ENCODE results near the gene OR1B1.
"Not testable (repeated sequence)": the region's sequence is repeated elsewhere in the genome, so short reads cannot be mapped to it uniquely, and the experiment has no call there.

Gene OR1B1

DNA sequence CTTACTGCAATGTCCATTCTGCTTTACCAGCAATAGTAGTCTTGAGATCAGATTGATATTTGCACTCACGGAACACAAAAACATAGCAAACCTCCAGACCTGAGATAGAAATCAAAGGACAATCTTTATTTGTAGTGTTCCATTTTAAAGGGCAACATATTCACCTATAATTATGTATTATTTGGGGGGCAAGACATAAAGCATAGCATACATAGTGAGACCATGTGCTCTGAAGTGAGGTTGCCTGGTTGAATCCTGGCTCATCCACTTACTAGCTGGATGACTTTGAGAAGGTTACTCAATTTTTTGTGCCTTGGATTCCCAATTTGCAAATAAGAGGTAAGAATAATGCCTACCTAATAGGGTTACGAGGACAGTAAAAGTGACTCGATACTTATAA is at the start of gene OR1B1:
OR1B1 (minus strand) TSS at position 101 of the 400 bp plus-strand sequence.
- no peaks in the 10 kb centered on the region for H3K27me3 ChIP-seq (ENCODE audit: control insufficient read depth, insufficient read depth, low read length)
- no peaks in the 10 kb centered on the region for H3K4me1 ChIP-seq (ENCODE audit: control insufficient read depth, insufficient read depth, low read length)
- no peak within 1 kb of the TSS for H3K4me3 ChIP-seq (ENCODE audit: low read length)
- no peaks in the 10 kb centered on the region for H3K36me3 ChIP-seq (ENCODE audit: control insufficient read depth, insufficient read depth, low read length)
- no peak within 1 kb of the TSS for H3K9ac ChIP-seq (ENCODE audit: low read length)
- no peak within 1 kb of the TSS for H3K27ac ChIP-seq (ENCODE audit: low read depth, low read length)

DNA sequence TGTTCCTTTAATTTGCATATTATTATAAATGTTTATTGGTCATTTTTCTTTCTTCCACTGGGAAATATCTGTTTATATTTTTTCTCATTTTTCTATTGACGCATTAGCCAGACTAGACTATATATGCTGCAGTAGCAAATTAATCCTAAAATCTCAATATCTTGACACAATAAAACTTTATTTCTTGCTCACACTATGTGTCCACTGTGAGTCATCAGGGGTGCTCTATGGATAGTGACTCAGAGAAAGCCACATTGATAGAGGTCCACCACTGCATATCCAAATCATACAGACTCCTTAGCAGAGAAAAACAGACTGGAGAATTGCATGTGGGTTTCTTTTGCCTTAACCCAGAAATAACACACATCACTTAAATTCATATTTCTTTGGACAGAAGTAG is 38.3 kb upstream of the OR1B1 start:
- no peak overlapping the region for H3K9ac ChIP-seq (ENCODE audit: low read length)
- H3K4me1 ChIP-seq (ENCODE audit: control insufficient read depth, insufficient read depth, low read length) = no peaks in the 10 kb centered on the region
- H3K4me3 ChIP-seq (ENCODE audit: low read length) = no peak overlapping the region
- H3K36me3 ChIP-seq (ENCODE audit: control insufficient read depth, insufficient read depth, low read length) = no peaks in the 10 kb centered on the region
- H3K27me3 ChIP-seq (ENCODE audit: control insufficient read depth, insufficient read depth, low read length) = no peaks in the 10 kb centered on the region
- H3K27ac ChIP-seq (ENCODE audit: low read depth, low read length) = no peak overlapping the region

DNA sequence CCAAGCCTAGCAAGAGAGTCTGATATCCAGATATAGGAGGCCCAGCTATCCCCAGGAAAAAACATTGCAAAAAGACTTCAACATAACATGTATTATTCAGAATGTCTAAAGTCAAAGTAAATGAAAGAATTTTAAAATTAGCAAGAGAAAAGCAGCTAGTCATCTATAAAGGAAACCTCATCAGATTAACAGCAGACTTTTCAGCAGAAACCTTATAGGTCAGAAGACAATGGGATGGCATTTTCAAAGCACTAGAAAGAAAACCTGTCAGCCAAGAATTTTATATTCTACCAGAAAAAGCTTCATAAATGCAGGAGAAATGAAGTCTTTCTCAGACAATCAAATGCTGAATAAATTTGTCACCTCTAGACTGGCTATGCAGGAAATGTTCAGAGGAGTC is 27.4 kb upstream of the OR1B1 start:
- Histone ChIP-seq H3K9ac (ENCODE audit: low read length) (no peak overlapping the region), H3K4me3 (ENCODE audit: low read length) (no peak overlapping the region), H3K4me1 (ENCODE audit: control insufficient read depth, insufficient read depth, low read length) (no peaks in the 10 kb centered on the region), H3K27me3 (ENCODE audit: control insufficient read depth, insufficient read depth, low read length) (no peaks in the 10 kb centered on the region), H3K27ac (ENCODE audit: low read depth, low read length) (no peak overlapping the region), H3K36me3 (ENCODE audit: control insufficient read depth, insufficient read depth, low read length) (no peaks in the 10 kb centered on the region)

GRCh38 chr9:122672481-122672880 is 15.1 kb upstream of the OR1B1 start:
- no peaks in the 10 kb centered on the region for H3K36me3 ChIP-seq (ENCODE audit: control insufficient read depth, insufficient read depth, low read length)
- no peak overlapping the region for H3K27ac ChIP-seq (ENCODE audit: low read depth, low read length)
- no peak overlapping the region for H3K9ac ChIP-seq (ENCODE audit: low read length)
- H3K4me1 ChIP-seq (ENCODE audit: control insufficient read depth, insufficient read depth, low read length) = no peaks in the 10 kb centered on the region
- no peaks in the 10 kb centered on the region for H3K27me3 ChIP-seq (ENCODE audit: control insufficient read depth, insufficient read depth, low read length)
- H3K4me3 ChIP-seq (ENCODE audit: low read length) = no peak overlapping the region

DNA sequence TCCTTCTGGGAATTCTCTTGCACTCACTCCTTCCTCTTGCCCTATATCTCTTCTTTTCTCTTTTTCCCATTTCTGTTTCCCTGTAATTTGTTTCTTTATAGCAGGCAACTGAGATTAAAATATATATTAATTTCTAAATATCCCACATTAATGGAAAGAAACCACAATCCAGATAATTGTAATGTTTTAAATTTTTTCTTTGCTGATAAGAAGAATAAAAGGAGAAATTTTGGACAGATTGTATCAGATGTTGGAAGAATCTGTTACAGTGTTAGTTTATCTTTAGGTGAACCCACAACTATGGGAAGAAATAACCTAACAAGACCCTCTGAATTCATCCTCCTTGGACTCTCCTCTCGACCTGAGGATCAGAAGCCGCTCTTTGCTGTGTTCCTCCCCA is 4.0 kb upstream of the OR1B1 start, which contains the start of gene OR1L1:
OR1L1 (plus strand) TSS at position 301 of the 400 bp plus-strand sequence; CDS start at position 301, 0 bp downstream.
- H3K4me1 ChIP-seq (ENCODE audit: control insufficient read depth, insufficient read depth, low read length) = no peaks in the 10 kb centered on the region
- H3K36me3 ChIP-seq (ENCODE audit: control insufficient read depth, insufficient read depth, low read length) = no peaks in the 10 kb centered on the region
- no peaks in the 10 kb centered on the region for H3K27me3 ChIP-seq (ENCODE audit: control insufficient read depth, insufficient read depth, low read length)
- H3K4me3 ChIP-seq (ENCODE audit: low read length) = no peak within 1 kb of the TSS
- H3K27ac ChIP-seq (ENCODE audit: low read depth, low read length) = no peak within 1 kb of the TSS
- no peak within 1 kb of the TSS for H3K9ac ChIP-seq (ENCODE audit: low read length)

DNA sequence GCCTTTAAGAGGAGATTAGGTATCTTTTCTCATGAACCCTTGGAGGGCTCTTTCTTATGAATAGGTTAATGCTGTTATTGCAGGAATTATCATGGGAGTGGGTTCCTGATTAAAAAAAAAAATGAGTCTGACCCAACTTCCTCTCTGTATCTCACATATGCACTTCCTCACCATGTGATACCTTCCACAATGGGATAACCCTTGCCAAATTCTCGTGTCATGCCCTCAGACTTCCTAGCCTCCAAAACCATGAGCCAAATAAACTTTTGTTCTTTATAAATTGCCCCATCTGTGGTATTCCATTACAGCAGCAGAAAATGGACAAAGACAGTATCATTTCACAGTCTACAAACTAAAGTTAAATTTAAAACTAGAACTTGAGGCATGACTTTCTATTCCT is 1.0 kb downstream of the OR1B1 start:
- no peak overlapping the region for H3K27ac ChIP-seq (ENCODE audit: low read depth, low read length)
- no peak overlapping the region for H3K4me3 ChIP-seq (ENCODE audit: low read length)
- H3K27me3 ChIP-seq (ENCODE audit: control insufficient read depth, insufficient read depth, low read length) = no peaks in the 10 kb centered on the region
- no peak overlapping the region for H3K9ac ChIP-seq (ENCODE audit: low read length)
- H3K4me1 ChIP-seq (ENCODE audit: control insufficient read depth, insufficient read depth, low read length) = no peaks in the 10 kb centered on the region
- H3K36me3 ChIP-seq (ENCODE audit: control insufficient read depth, insufficient read depth, low read length) = no peaks in the 10 kb centered on the region

GRCh38 chr9:122642226-122642625 is 15.2 kb downstream of the OR1B1 start:
- no peak overlapping the region for H3K9ac ChIP-seq (ENCODE audit: low read length)
- H3K4me1 ChIP-seq (ENCODE audit: control insufficient read depth, insufficient read depth, low read length) = no peaks in the 10 kb centered on the region
- no peaks in the 10 kb centered on the region for H3K27me3 ChIP-seq (ENCODE audit: control insufficient read depth, insufficient read depth, low read length)
- H3K36me3 ChIP-seq (ENCODE audit: control insufficient read depth, insufficient read depth, low read length) = no peaks in the 10 kb centered on the region
- H3K4me3 ChIP-seq (ENCODE audit: low read length) = no peak overlapping the region
- H3K27ac ChIP-seq (ENCODE audit: low read depth, low read length) = no peak overlapping the region

DNA sequence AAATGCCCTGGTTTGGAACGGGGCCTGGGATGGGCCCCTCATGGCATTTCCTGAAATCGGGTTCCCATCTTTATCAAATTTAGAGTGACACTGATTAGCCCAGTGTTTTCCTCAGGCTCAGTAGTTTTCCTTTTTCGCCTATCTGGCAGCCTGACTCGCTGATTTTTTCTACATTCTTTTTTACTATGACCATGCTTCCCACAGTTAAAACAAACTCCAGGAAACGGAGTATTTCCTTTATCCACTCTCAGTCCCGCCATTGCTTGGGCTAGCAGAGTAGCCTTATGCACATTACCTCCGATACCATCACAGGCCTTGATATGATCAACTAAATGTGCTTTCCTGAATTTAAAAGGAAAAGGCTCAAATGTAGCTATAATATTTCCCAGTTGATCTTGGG is 37.4 kb downstream of the OR1B1 start:
- no peaks in the 10 kb centered on the region for H3K4me1 ChIP-seq (ENCODE audit: control insufficient read depth, insufficient read depth, low read length)
- H3K27ac ChIP-seq (ENCODE audit: low read depth, low read length) = no peak overlapping the region
- no peak overlapping the region for H3K9ac ChIP-seq (ENCODE audit: low read length)
- H3K4me3 ChIP-seq (ENCODE audit: low read length) = no peak overlapping the region
- H3K27me3 ChIP-seq (ENCODE audit: control insufficient read depth, insufficient read depth, low read length) = no peaks in the 10 kb centered on the region
- no peaks in the 10 kb centered on the region for H3K36me3 ChIP-seq (ENCODE audit: control insufficient read depth, insufficient read depth, low read length)

GRCh38 chr9:122614362-122614761 is 43.1 kb downstream of the OR1B1 start, which contains the start of gene OR1Q1:
Gene OR1Q1 (plus strand): TSS chr9:122614738. CDS start chr9:122614738, 0 bp downstream.
- Histone ChIP-seq H3K27me3 (ENCODE audit: control insufficient read depth, insufficient read depth, low read length) (no peaks in the 10 kb centered on the region), H3K27ac (ENCODE audit: low read depth, low read length) (no peak within 1 kb of the TSS), H3K4me1 (ENCODE audit: control insufficient read depth, insufficient read depth, low read length) (no peaks in the 10 kb centered on the region), H3K4me3 (ENCODE audit: low read length) (no peak within 1 kb of the TSS), H3K36me3 (ENCODE audit: control insufficient read depth, insufficient read depth, low read length) (no peaks in the 10 kb centered on the region), H3K9ac (ENCODE audit: low read length) (no peak within 1 kb of the TSS)

- no peak overlapping the region for H3K4me3 ChIP-seq (ENCODE audit: low read length)
Observed at GRCh38 chr9:122609804-122610203, 47.6 kb downstream of the OR1B1 start.

DNA sequence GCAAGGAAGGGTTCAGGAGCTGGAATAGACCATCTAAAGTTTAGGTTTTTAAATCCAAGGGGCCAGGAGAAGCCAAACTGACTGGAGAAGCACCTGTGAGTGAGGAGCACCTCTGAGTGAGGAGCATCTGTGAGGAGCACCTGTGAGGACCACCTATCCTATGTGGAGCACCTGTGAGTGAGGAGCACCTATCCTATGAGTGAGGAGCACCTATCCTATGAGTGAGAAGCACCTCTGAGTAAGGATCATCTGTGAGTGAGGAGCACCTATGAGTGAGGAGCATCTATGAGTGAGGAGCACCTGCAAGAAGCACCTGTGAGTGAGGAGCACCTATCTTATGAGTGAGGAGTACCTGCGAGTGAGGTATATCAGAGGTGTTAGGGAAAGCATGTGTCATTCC is 50.8 kb downstream of the OR1B1 start:
- no peak overlapping the region for H3K27ac ChIP-seq (ENCODE audit: low read depth, low read length)
- H3K9ac ChIP-seq (ENCODE audit: low read length) = no peak overlapping the region
- no peaks in the 10 kb centered on the region for H3K4me1 ChIP-seq (ENCODE audit: control insufficient read depth, insufficient read depth, low read length)
- H3K4me3 ChIP-seq (ENCODE audit: low read length) = no peak overlapping the region
- no peaks in the 10 kb centered on the region for H3K36me3 ChIP-seq (ENCODE audit: control insufficient read depth, insufficient read depth, low read length)
- no peaks in the 10 kb centered on the region for H3K27me3 ChIP-seq (ENCODE audit: control insufficient read depth, insufficient read depth, low read length)

More at GRCh38 chr9:122609804-122610203, 47.6 kb downstream of the OR1B1 start:
- Histone ChIP-seq H3K4me1 (ENCODE audit: control insufficient read depth, insufficient read depth, low read length) (no peaks in the 10 kb centered on the region), H3K27me3 (ENCODE audit: control insufficient read depth, insufficient read depth, low read length) (no peaks in the 10 kb centered on the region), H3K36me3 (ENCODE audit: control insufficient read depth, insufficient read depth, low read length) (no peaks in the 10 kb centered on the region), H3K27ac (ENCODE audit: low read depth, low read length) (no peak overlapping the region), H3K9ac (ENCODE audit: low read length) (no peak overlapping the region)

- Histone ChIP-seq H3K4me3 (ENCODE audit: low read length) (no peak overlapping the region), H3K9ac (ENCODE audit: low read length) (no peak overlapping the region), H3K36me3 (ENCODE audit: control insufficient read depth, insufficient read depth, low read length) (no peaks in the 10 kb centered on the region), H3K27ac (ENCODE audit: low read depth, low read length) (no peak overlapping the region), H3K4me1 (ENCODE audit: control insufficient read depth, insufficient read depth, low read length) (no peaks in the 10 kb centered on the region), H3K27me3 (ENCODE audit: control insufficient read depth, insufficient read depth, low read length) (no peaks in the 10 kb centered on the region)
Observed at GRCh38 chr9:122605691-122606090, 51.7 kb downstream of the OR1B1 start.

DNA sequence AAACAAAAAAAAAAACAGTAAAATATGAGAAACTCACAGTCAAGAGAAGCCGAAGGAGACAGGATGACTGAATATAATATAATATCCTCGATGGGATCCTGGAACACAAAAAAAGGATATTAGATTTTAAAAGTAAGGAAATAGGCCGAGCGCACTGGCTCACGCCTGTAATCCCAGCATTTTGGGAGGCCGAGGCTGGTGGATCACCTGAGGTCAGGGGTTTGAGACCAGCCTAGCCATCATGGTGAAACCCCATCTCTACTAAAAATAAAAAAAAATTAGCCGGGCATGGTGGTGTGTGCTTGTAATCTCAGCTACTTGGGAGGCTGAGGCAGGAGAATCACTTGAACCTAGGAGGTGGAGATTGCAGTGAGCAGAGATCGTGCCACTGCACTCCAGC is 74.1 kb downstream of the OR1B1 start, which contains the start of gene OR1L8:
OR1L8 (minus strand) TSS at position 101 of the 400 bp plus-strand sequence. CDS start 14,907 bp downstream, outside the sequence.
- H3K9ac ChIP-seq (ENCODE audit: low read length); H3K4me3 ChIP-seq (ENCODE audit: low read length): not testable (repeated sequence)

More for the DNA sequence above, 74.1 kb downstream of the OR1B1 start, which contains the start of gene OR1L8:
- H3K4me1 ChIP-seq (ENCODE audit: control insufficient read depth, insufficient read depth, low read length); H3K27me3 ChIP-seq (ENCODE audit: control insufficient read depth, insufficient read depth, low read length); H3K36me3 ChIP-seq (ENCODE audit: control insufficient read depth, insufficient read depth, low read length); H3K27ac ChIP-seq (ENCODE audit: low read depth, low read length): not testable (repeated sequence)
